ENCODE measurements around the gene SAMD4A. TPM values are rescaled to one million over a fixed set of nuclear protein-coding genes. Genes with fewer than 3 reads are reported as not detected.

The SAMD4A gene
- total and polyA plus RNA-seq, 2 donors: 1.7 to 2.8 TPM

DNA sequence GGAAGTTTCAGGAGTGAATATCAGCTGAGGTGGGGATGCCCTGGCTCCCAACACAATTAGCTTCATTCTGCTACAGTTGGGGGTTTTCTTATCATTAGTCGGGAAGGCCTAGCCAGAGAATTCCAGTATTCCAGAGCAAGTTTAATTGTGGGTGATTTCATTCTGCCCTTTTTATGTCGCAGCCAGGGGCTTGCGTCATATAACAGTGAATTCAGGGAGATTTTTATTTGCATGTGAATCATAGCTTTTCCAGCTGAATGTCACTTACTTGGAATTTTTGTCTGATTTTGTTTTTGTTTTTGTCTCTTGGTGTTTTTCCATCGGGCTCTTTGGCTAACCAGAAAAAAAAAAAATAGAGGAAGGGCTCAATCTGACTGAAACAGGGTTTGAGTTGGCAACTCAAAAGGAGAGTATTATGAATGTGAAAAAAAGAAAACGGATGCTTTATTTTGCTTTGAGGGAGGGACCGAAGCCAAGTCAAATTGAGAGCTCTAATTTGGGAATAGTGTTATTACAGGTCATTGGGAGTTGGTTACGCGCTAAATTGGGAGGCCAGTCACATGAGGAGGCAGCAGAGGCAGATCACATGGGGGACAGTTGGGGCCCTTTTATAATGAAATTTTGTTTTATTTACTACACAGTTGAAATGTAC lies 119.4 kb downstream of the SAMD4A start:
- no peaks in the 10 kb centered on the region for H3K9me3 ChIP-seq (ENCODE audit: control insufficient read depth in 2 of 2, insufficient read depth in 1 of 2, low read length in 1 of 2)

DNA sequence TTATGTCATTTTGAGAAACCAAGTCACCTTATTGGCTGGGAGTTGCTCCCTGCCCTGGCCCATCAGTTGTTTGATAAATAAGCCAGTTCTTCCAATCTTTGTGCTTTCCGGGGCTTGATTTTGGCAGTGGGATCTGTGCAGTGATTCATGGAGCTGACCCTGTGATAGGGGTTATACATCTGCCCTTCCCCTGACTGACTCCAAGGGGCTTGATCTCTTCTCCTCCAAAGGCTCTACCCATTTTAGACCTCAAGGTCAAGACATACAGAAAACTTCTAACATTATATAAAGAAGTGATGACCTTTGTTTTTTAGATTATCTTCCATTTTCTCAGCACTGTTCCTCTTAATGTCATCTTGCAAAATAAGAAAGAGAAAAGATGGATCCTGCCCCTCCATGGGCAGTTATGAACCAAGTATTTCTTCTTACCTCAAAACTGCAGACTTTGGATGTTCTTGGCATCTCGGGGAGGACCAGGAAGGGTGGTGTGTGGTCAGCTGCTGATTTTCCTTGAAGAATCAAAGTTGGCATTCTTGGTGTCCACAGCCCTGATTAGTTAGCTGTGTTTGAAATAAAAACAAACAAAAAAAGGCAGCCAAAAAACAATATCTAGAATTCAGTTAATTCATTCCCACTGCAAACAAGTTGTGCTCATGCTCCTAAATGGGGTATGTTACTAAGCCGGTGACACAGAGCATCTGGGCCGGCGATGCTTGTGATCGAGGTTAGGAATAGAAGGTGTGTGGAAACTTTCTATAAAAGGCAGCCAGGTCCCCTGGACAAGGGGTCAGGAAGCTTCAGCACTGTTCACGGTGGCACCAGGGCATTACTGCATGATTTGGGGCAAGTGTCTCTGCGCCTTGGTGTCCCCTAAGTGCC lies 120.2 kb downstream of the SAMD4A start:
- 97% methylated on average over 8 of the region's 8 CpGs for WGBS
- Histone ChIP-seq H3K4me3 (ENCODE audit: low read length in 2 of 2) (no peak overlapping the region), H3K4me1 (ENCODE audit: control insufficient read depth in 2 of 2, insufficient read depth in 2 of 2, low read length in 2 of 2) (peaks cover 0 to 2% of the 10 kb centered on the region in 2 donors), H3K9me3 (ENCODE audit: control insufficient read depth in 2 of 2, insufficient read depth in 1 of 2, low read length in 1 of 2) (no peaks in the 10 kb centered on the region), H3K27me3 (ENCODE audit: control insufficient read depth in 2 of 2, insufficient read depth in 1 of 2, low read length in 1 of 2) (no peaks in the 10 kb centered on the region), H3K27ac (ENCODE audit: low read depth in 1 of 2, low read length in 1 of 2) (no peak overlapping the region), H3K36me3 (ENCODE audit: control insufficient read depth in 2 of 2, insufficient read depth in 2 of 2, low read length in 1 of 2) (no peaks in the 10 kb centered on the region)
- no peak for DNase-seq (ENCODE audit: low read depth in 6 of 9, low spot score in 9 of 9)

More for the DNA sequence above, 119.4 kb downstream of the SAMD4A start:
- DNase-seq (ENCODE audit: low read depth in 6 of 9, low spot score in 9 of 9): no peak
- H3K27ac ChIP-seq (ENCODE audit: low read depth in 1 of 2, low read length in 1 of 2): peak overlapping the region in 1 of 2 donors; percentile 87
- no peaks in the 10 kb centered on the region for H3K27me3 ChIP-seq (ENCODE audit: control insufficient read depth in 2 of 2, insufficient read depth in 1 of 2, low read length in 1 of 2)
- H3K36me3 ChIP-seq (ENCODE audit: control insufficient read depth in 2 of 2, insufficient read depth in 2 of 2, low read length in 1 of 2): no peaks in the 10 kb centered on the region
- 91% methylated on average over 8 of the region's 8 CpGs for WGBS
- peaks cover 0 to 2% of the 10 kb centered on the region in 2 donors for H3K4me1 ChIP-seq (ENCODE audit: control insufficient read depth in 2 of 2, insufficient read depth in 2 of 2, low read length in 2 of 2)
- H3K4me3 ChIP-seq (ENCODE audit: low read length in 2 of 2): no peak overlapping the region

DNA sequence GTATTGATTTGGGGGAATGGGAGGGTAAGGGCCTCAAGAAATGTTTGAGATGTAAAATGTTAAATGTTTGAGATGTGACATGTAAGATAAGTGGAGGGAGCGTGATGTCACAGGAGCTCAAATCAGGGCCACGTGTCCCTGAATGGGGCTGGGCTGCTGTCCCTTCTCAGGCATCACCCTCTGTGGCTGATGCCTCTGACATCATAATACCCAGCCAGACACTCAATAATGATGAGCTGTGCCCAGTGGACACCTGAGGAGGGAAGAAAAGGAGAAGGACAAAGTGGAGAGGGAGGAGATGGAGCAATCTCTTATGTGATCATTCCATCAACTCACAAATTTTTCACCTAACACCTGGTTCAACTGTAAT lies 120.8 kb downstream of the SAMD4A start:
- Histone ChIP-seq H3K9me3 (ENCODE audit: control insufficient read depth in 2 of 2, insufficient read depth in 1 of 2, low read length in 1 of 2) (no peaks in the 10 kb centered on the region), H3K27me3 (ENCODE audit: control insufficient read depth in 2 of 2, insufficient read depth in 1 of 2, low read length in 1 of 2) (no peaks in the 10 kb centered on the region), H3K36me3 (ENCODE audit: control insufficient read depth in 2 of 2, insufficient read depth in 2 of 2, low read length in 1 of 2) (no peaks in the 10 kb centered on the region), H3K27ac (ENCODE audit: low read depth in 1 of 2, low read length in 1 of 2) (no peak overlapping the region), H3K4me1 (ENCODE audit: control insufficient read depth in 2 of 2, insufficient read depth in 2 of 2, low read length in 2 of 2) (peaks cover 0 to 2% of the 10 kb centered on the region in 2 donors), H3K4me3 (ENCODE audit: low read length in 2 of 2) (no peak overlapping the region)
- no peak for DNase-seq (ENCODE audit: low read depth in 6 of 9, low spot score in 9 of 9)
- 97% methylated on average over 2 of the region's 2 CpGs for WGBS

DNA sequence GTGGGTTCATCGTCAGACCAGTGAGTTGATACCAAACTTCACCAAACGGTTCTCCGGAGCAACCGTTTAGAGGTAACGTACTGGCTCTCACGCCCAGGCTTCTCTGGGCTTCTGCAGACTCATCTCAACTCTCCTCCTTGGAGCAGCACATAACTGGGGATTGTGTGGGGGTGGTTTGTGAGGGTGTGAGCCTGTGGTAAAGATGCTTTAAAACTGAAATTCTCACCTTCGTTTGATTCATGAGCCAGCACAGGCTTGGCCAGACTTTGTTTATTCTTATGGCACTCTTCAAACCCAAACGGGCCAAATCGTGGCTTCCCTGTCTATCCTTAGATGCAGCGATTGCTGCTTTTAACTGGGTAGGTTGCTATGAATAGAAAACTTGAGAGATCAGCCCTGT lies 121.3 kb downstream of the SAMD4A start:
- H3K4me1 ChIP-seq (ENCODE audit: control insufficient read depth in 2 of 2, insufficient read depth in 2 of 2, low read length in 2 of 2): peaks cover 0 to 2% of the 10 kb centered on the region in 2 donors
- no peak for DNase-seq (ENCODE audit: low read depth in 6 of 9, low spot score in 9 of 9)
- no peaks in the 10 kb centered on the region for H3K9me3 ChIP-seq (ENCODE audit: control insufficient read depth in 2 of 2, insufficient read depth in 1 of 2, low read length in 1 of 2)
- no peaks in the 10 kb centered on the region for H3K36me3 ChIP-seq (ENCODE audit: control insufficient read depth in 2 of 2, insufficient read depth in 2 of 2, low read length in 1 of 2)
- H3K27me3 ChIP-seq (ENCODE audit: control insufficient read depth in 2 of 2, insufficient read depth in 1 of 2, low read length in 1 of 2): no peaks in the 10 kb centered on the region
- H3K27ac ChIP-seq (ENCODE audit: low read depth in 1 of 2, low read length in 1 of 2): no peak overlapping the region
- no peak overlapping the region for H3K4me3 ChIP-seq (ENCODE audit: low read length in 2 of 2)
- 95% methylated on average over 10 of the region's 10 CpGs for WGBS

DNA sequence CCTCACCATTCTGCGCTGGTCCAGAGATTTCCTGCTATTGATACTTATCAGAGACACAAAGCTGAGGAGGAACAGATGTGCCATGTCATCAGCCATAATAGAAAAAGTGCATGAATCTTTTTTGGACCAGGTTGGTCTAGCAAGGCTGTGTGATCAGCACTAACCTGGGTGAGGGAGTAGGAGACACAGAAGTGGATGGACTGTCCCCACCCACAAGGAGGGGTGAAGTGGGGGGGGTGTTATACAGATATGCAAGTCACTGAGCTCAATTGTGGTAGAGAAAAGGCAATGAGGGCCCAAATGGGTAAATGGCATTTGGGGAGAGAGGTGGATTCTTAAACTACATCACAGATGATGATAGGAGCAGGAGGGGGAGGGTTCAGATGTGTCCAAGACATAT lies 123.0 kb downstream of the SAMD4A start:
- Histone ChIP-seq H3K4me3 (ENCODE audit: low read length in 2 of 2) (no peak overlapping the region), H3K4me1 (ENCODE audit: control insufficient read depth in 2 of 2, insufficient read depth in 2 of 2, low read length in 2 of 2) (peaks cover 0 to 2% of the 10 kb centered on the region in 2 donors), H3K9me3 (ENCODE audit: control insufficient read depth in 2 of 2, insufficient read depth in 1 of 2, low read length in 1 of 2) (no peaks in the 10 kb centered on the region), H3K27ac (ENCODE audit: low read depth in 1 of 2, low read length in 1 of 2) (no peak overlapping the region), H3K27me3 (ENCODE audit: control insufficient read depth in 2 of 2, insufficient read depth in 1 of 2, low read length in 1 of 2) (no peaks in the 10 kb centered on the region), H3K36me3 (ENCODE audit: control insufficient read depth in 2 of 2, insufficient read depth in 2 of 2, low read length in 1 of 2) (no peaks in the 10 kb centered on the region)
- 96% methylated on average over 1 of the region's 1 CpG for WGBS
- no peak for DNase-seq (ENCODE audit: low read depth in 6 of 9, low spot score in 9 of 9)

DNA sequence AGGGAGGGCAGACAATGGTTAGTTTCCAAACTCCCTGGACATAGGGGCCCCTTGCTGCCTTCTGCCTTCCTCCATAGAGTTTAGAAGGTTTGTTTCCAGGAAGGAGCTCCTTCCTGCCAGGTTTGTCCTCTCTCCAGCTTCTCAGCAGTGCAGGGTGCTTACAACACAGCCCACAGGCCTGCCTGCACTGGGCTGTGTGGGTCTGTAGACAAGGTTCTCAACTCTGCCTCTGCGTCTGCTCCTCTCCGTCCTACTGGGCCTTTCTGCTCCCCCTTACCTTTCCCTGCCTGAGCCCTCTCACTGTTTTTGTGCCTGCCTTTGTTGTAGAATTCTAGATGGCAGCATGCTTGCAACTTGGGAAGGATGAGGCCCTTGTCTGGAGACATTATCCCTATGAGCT lies 124.0 kb downstream of the SAMD4A start:
- H3K27me3 ChIP-seq (ENCODE audit: control insufficient read depth in 2 of 2, insufficient read depth in 1 of 2, low read length in 1 of 2): no peaks in the 10 kb centered on the region
- H3K36me3 ChIP-seq (ENCODE audit: control insufficient read depth in 2 of 2, insufficient read depth in 2 of 2, low read length in 1 of 2): no peaks in the 10 kb centered on the region
- no peak overlapping the region for H3K27ac ChIP-seq (ENCODE audit: low read depth in 1 of 2, low read length in 1 of 2)
- H3K9me3 ChIP-seq (ENCODE audit: control insufficient read depth in 2 of 2, insufficient read depth in 1 of 2, low read length in 1 of 2): no peaks in the 10 kb centered on the region
- no peak overlapping the region for H3K4me3 ChIP-seq (ENCODE audit: low read length in 2 of 2)
- no peak for DNase-seq (ENCODE audit: low read depth in 6 of 9, low spot score in 9 of 9)
- H3K4me1 ChIP-seq (ENCODE audit: control insufficient read depth in 2 of 2, insufficient read depth in 2 of 2, low read length in 2 of 2): peaks cover 0 to 2% of the 10 kb centered on the region in 2 donors
- 96% methylated on average over 2 of the region's 2 CpGs for WGBS

DNA sequence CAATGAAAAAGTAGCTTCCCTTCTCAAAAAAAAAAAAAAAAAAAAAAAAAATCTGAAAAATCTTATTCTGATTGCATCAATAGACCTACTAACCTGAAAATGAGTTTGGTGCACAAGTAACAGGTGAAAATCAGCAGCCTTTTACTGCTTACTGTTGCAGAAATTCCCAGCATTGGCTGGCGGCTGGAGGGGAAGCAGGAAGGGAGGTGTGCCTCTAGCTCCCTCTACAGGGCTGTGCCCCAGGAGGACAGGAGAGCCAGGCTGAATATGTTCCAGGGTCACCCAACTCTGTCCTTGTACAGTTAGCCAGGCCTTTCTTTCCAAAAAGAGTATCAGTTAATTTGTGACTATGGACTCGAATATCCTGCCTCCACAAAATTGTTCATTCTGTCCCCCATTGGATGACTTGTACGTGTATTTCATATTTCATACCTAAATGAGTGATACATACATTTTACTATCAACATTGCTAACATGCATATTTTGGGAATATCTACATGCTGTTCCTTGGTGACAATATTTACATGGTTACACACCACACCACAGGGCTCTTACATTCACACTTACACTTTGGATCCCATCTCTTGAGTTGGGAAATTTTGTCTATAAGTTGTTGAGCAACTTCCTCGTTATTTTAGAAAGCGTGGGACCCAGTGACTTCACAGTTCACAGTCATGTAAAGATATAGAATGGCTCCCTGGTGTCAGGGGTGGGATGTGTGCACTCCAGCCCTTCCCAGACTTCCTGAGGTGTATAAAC lies 124.8 kb downstream of the SAMD4A start:
- H3K27ac ChIP-seq (ENCODE audit: low read depth in 1 of 2, low read length in 1 of 2): no peak overlapping the region
- no peaks in the 10 kb centered on the region for H3K9me3 ChIP-seq (ENCODE audit: control insufficient read depth in 2 of 2, insufficient read depth in 1 of 2, low read length in 1 of 2)
- DNase-seq (ENCODE audit: low read depth in 6 of 9, low spot score in 9 of 9): peak in 5 of 9 donors; percentile 18 to 49 (median 34)
- H3K27me3 ChIP-seq (ENCODE audit: control insufficient read depth in 2 of 2, insufficient read depth in 1 of 2, low read length in 1 of 2): no peaks in the 10 kb centered on the region
- no peaks in the 10 kb centered on the region for H3K36me3 ChIP-seq (ENCODE audit: control insufficient read depth in 2 of 2, insufficient read depth in 2 of 2, low read length in 1 of 2)
- WGBS: 52% methylated on average over 5 of the region's 5 CpGs
- H3K4me1 ChIP-seq (ENCODE audit: control insufficient read depth in 2 of 2, insufficient read depth in 2 of 2, low read length in 2 of 2): peaks cover 0 to 2% of the 10 kb centered on the region in 2 donors
- no peak overlapping the region for H3K4me3 ChIP-seq (ENCODE audit: low read length in 2 of 2)

DNA sequence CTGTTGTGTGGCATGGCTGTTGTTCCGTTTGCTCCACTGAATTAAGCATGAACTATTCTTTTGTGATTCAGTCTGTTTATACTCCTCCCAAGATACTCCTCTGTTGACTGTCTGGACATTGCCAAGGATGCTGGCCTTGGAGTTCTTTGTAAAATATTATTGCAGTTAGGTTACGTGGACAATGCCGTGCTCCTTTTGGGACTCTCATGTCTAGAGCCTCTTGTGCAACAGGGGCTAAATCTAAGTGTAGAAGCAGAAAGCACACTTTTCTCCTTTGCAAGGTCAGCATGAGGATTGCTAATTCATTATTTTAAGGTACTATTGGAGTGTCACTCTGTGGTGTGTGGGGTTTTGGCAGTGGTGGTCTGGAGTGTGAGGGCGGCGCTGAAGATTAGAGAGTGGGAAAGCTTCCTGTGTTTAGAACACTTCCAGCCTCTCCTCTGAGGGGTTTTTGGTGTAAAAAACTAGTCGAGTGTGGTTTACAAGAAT lies 125.4 kb downstream of the SAMD4A start:
- no peaks in the 10 kb centered on the region for H3K9me3 ChIP-seq (ENCODE audit: control insufficient read depth in 2 of 2, insufficient read depth in 1 of 2, low read length in 1 of 2)
- no peaks in the 10 kb centered on the region for H3K36me3 ChIP-seq (ENCODE audit: control insufficient read depth in 2 of 2, insufficient read depth in 2 of 2, low read length in 1 of 2)
- peaks cover 0 to 2% of the 10 kb centered on the region in 2 donors for H3K4me1 ChIP-seq (ENCODE audit: control insufficient read depth in 2 of 2, insufficient read depth in 2 of 2, low read length in 2 of 2)
- no peak overlapping the region for H3K4me3 ChIP-seq (ENCODE audit: low read length in 2 of 2)
- no peaks in the 10 kb centered on the region for H3K27me3 ChIP-seq (ENCODE audit: control insufficient read depth in 2 of 2, insufficient read depth in 1 of 2, low read length in 1 of 2)
- H3K27ac ChIP-seq (ENCODE audit: low read depth in 1 of 2, low read length in 1 of 2): no peak overlapping the region
- 82% methylated on average over 6 of the region's 6 CpGs for WGBS
- no peak for DNase-seq (ENCODE audit: low read depth in 6 of 9, low spot score in 9 of 9)

Data from thymus (tissue), 11 donors.